Activated T-cell treated with anti-CD3 and anti-CD28 coated beads, Interleukin-2, amount 50 U/mL, for 4 hours (primary cell): Measurements from ENCODE around the gene SMIM24. TPM values are rescaled to one million over a fixed set of nuclear protein-coding genes. Genes with fewer than 3 reads are reported as not detected.
"Not testable (repeated sequence)": the region's sequence is repeated elsewhere in the genome, so short reads cannot be mapped to it uniquely, and the experiment has no call there.

Source experiments
- ATAC-seq, 2 donors: fragments of 200-7000 bp; cut with Tn5 transposase; one replicate each; pipeline ENCODE4 v1.10.0; 2021
- DNase-seq: peaks from one replicate; pipeline ENCODE4 v3.0.0-alpha.2; 2020
- H3K27me3 Mint-ChIP-seq: one replicate; pipeline ENCODE4 v1.8.0; 2021; ENCODE audit warnings: low read depth, mixed read lengths
- H3K36me3 Mint-ChIP-seq: one replicate; pipeline ENCODE4 v1.8.0; 2022; ENCODE audit warnings: mixed read lengths; ENCODE audit not compliant: insufficient read depth
- H3K4me1 Mint-ChIP-seq: one replicate; pipeline ENCODE4 v1.8.0; 2021; ENCODE audit warnings: low read depth, mixed read lengths
- H3K4me3 Mint-ChIP-seq: one replicate; pipeline ENCODE4 v1.8.0; 2021; ENCODE audit warnings: mild to moderate bottlenecking, moderate library complexity, mixed read lengths
- H3K9me3 Mint-ChIP-seq: one replicate; pipeline ENCODE4 v1.8.0; 2021; ENCODE audit warnings: mixed read lengths
- total RNA-seq, 3 donors: library from RNA; stranded (reverse); gene quantifications; one replicate each; pipeline ENCODE4 v1.2.1, GENCODE V29; 2021

Gene SMIM24
- not detected for total RNA-seq

GRCh38 chr19:3480383-3481091 lies at the start of gene SMIM24:
SMIM24 (minus strand) TSS chr19:3480525; CDS start chr19:3480463, 62 bp downstream.
- DNase-seq (no peak), ATAC-seq (no peak)
- Mint-ChIP-seq H3K4me1 (peaks cover 10% of the 10 kb centered on the region), H3K36me3 (no peaks in the 10 kb centered on the region), H3K9me3 (no peaks in the 10 kb centered on the region), H3K27me3 (peaks cover 2% of the 10 kb centered on the region), H3K4me3 (no peak within 1 kb of the TSS)

GRCh38 chr19:3529299-3529698 lies 49.0 kb upstream of the SMIM24 start:
- DNase-seq, result not testable (repeated sequence)

GRCh38 chr19:3528539-3529211 lies 48.4 kb upstream of the SMIM24 start:
- no peaks in the 10 kb centered on the region for H3K4me1 Mint-ChIP-seq
- H3K4me3 Mint-ChIP-seq, result no peak overlapping the region
- H3K9me3 Mint-ChIP-seq, result no peaks in the 10 kb centered on the region
- DNase-seq, result no peak
- H3K27me3 Mint-ChIP-seq, result no peaks in the 10 kb centered on the region
- H3K36me3 Mint-ChIP-seq, result peaks cover 7% of the 10 kb centered on the region
- ATAC-seq, result no peak

More at GRCh38 chr19:3529299-3529698, 49.0 kb upstream of the SMIM24 start:
- H3K4me1 Mint-ChIP-seq, H3K27me3 Mint-ChIP-seq, H3K9me3 Mint-ChIP-seq, H3K4me3 Mint-ChIP-seq, ATAC-seq, H3K36me3 Mint-ChIP-seq: not testable (repeated sequence)

GRCh38 chr19:3528080-3528479 lies 47.8 kb upstream of the SMIM24 start:
- Mint-ChIP-seq H3K4me3 (no peak overlapping the region), H3K4me1 (no peaks in the 10 kb centered on the region), H3K27me3 (no peaks in the 10 kb centered on the region), H3K9me3 (no peaks in the 10 kb centered on the region), H3K36me3 (peaks cover 7% of the 10 kb centered on the region)
- DNase-seq, result no peak
- ATAC-seq, result no peak

- Mint-ChIP-seq H3K9me3 (no peaks in the 10 kb centered on the region), H3K4me3 (no peak overlapping the region), H3K4me1 (no peaks in the 10 kb centered on the region), H3K27me3 (no peaks in the 10 kb centered on the region), H3K36me3 (peaks cover 5% of the 10 kb centered on the region)
- DNase-seq, result no peak
- ATAC-seq, result no peak
Observed at GRCh38 chr19:3527238-3527910, 47.0 kb upstream of the SMIM24 start.

- ATAC-seq (no peak), DNase-seq (no peak)
- Mint-ChIP-seq H3K27me3 (no peaks in the 10 kb centered on the region), H3K36me3 (peaks cover 8% of the 10 kb centered on the region), H3K4me3 (no peak overlapping the region), H3K9me3 (no peaks in the 10 kb centered on the region), H3K4me1 (no peaks in the 10 kb centered on the region)
Observed at GRCh38 chr19:3526507-3527237, 46.3 kb upstream of the SMIM24 start.

- H3K4me1 Mint-ChIP-seq, result peaks cover 6% of the 10 kb centered on the region
- no peak overlapping the region for H3K4me3 Mint-ChIP-seq
- H3K27me3 Mint-ChIP-seq, result no peaks in the 10 kb centered on the region
Observed at GRCh38 chr19:3524904-3525451, 44.7 kb upstream of the SMIM24 start.

GRCh38 chr19:3524078-3524842 lies 43.9 kb upstream of the SMIM24 start:
- peaks cover 6% of the 10 kb centered on the region for H3K4me1 Mint-ChIP-seq
- no peak overlapping the region for H3K4me3 Mint-ChIP-seq
- H3K36me3 Mint-ChIP-seq, result peaks cover 9% of the 10 kb centered on the region
- no peaks in the 10 kb centered on the region for H3K27me3 Mint-ChIP-seq
- no peak for DNase-seq
- H3K9me3 Mint-ChIP-seq, result no peaks in the 10 kb centered on the region
- no peak for ATAC-seq

More at GRCh38 chr19:3524904-3525451, 44.7 kb upstream of the SMIM24 start:
- Mint-ChIP-seq H3K9me3 (no peaks in the 10 kb centered on the region), H3K36me3 (peaks cover 9% of the 10 kb centered on the region)
- DNase-seq (no peak), ATAC-seq (no peak)

GRCh38 chr19:3523361-3524077 lies 43.2 kb upstream of the SMIM24 start:
- DNase-seq, result no peak
- no peaks in the 10 kb centered on the region for H3K27me3 Mint-ChIP-seq

GRCh38 chr19:3522421-3523360 lies 42.4 kb upstream of the SMIM24 start:
- Mint-ChIP-seq H3K4me3 (no peak overlapping the region), H3K27me3 (no peaks in the 10 kb centered on the region), H3K4me1 (peaks cover 11% of the 10 kb centered on the region), H3K9me3 (no peaks in the 10 kb centered on the region), H3K36me3 (peaks cover 9% of the 10 kb centered on the region)
- ATAC-seq, result no peak
- no peak for DNase-seq

More at GRCh38 chr19:3523361-3524077, 43.2 kb upstream of the SMIM24 start:
- peaks cover 8% of the 10 kb centered on the region for H3K4me1 Mint-ChIP-seq
- no peak overlapping the region for H3K4me3 Mint-ChIP-seq
- no peak for ATAC-seq
- H3K36me3 Mint-ChIP-seq, result peaks cover 9% of the 10 kb centered on the region
- no peaks in the 10 kb centered on the region for H3K9me3 Mint-ChIP-seq

GRCh38 chr19:3521104-3521445 lies 40.8 kb upstream of the SMIM24 start:
- no peaks in the 10 kb centered on the region for H3K27me3 Mint-ChIP-seq
- no peak for DNase-seq
- H3K4me1 Mint-ChIP-seq, result peaks cover 21% of the 10 kb centered on the region
- no peaks in the 10 kb centered on the region for H3K9me3 Mint-ChIP-seq
- no peak for ATAC-seq
- H3K36me3 Mint-ChIP-seq, result peaks cover 9% of the 10 kb centered on the region
- H3K4me3 Mint-ChIP-seq, result no peak overlapping the region
